Astrocyte (in vitro differentiated cells and primary cell): ENCODE results near the gene HNF1B. TPM values are rescaled to one million over a fixed set of nuclear protein-coding genes. Genes with fewer than 3 reads are reported as not detected.

ENCODE experiments used
- DNase-seq: peaks from one replicate; pipeline ENCODE4 v3.0.0-alpha.2; 2010; ENCODE audit warnings: low read depth
- FAIRE-seq: peaks from 2 replicates; lab custom pipeline; 2011; peaks lifted over from hg19 to GRCh38; lab: Jason Lieb, UNC
- H2AFZ ChIP-seq: 2 replicates; pipeline ENCODE4 v1.6.0; 2012; ENCODE audit warnings: low read depth, low read length, inconsistent platforms
- H3K27ac ChIP-seq: 2 replicates; pipeline ENCODE4 v1.5.1; 2011; ENCODE audit warnings: low read depth, low read length, inconsistent platforms
- H3K27me3 ChIP-seq: 2 replicates; pipeline ENCODE4 v1.6.0; 2011; ENCODE audit warnings: low read length, inconsistent platforms; ENCODE audit not compliant: insufficient read depth
- H3K36me3 ChIP-seq: 2 replicates; pipeline ENCODE4 v1.5.1; 2011; ENCODE audit warnings: low read length, inconsistent platforms; ENCODE audit not compliant: insufficient read depth
- H3K4me1 ChIP-seq: 2 replicates; pipeline ENCODE4 v1.5.1; 2011; ENCODE audit warnings: low read length, inconsistent platforms; ENCODE audit not compliant: insufficient read depth
- H3K4me2 ChIP-seq: 2 replicates; pipeline ENCODE4 v1.6.0; 2012; ENCODE audit warnings: low read length, inconsistent platforms
- H3K4me3 ChIP-seq: 2 replicates; pipeline ENCODE4 v1.5.1; 2011; ENCODE audit warnings: low read depth, mild to moderate bottlenecking, low read length, inconsistent platforms; ENCODE audit not compliant: insufficient read depth
- H3K79me2 ChIP-seq: 2 replicates; pipeline ENCODE4 v1.6.0; 2012; ENCODE audit warnings: mild to moderate bottlenecking, low read length, inconsistent platforms; ENCODE audit not compliant: insufficient read depth
- H3K9ac ChIP-seq: 2 replicates; pipeline ENCODE4 v1.6.0; 2012; ENCODE audit warnings: mild to moderate bottlenecking, low read length, inconsistent platforms
- H3K9me3 ChIP-seq: 2 replicates; pipeline ENCODE4 v1.5.1; 2012; ENCODE audit warnings: low read depth, mild to moderate bottlenecking, low read length, inconsistent platforms; ENCODE audit not compliant: insufficient read depth
- H4K20me1 ChIP-seq: 2 replicates; pipeline ENCODE4 v1.6.0; 2012; ENCODE audit warnings: low read length, inconsistent platforms; ENCODE audit not compliant: insufficient read depth
- H3K27ac Mint-ChIP-seq: one replicate; pipeline ENCODE4 v1.8.0; 2021; ENCODE audit warnings: mild to moderate bottlenecking, mixed read lengths; ENCODE audit not compliant: unreplicated experiment
- H3K27me3 Mint-ChIP-seq: one replicate; pipeline ENCODE4 v1.8.0; 2021; ENCODE audit warnings: low read depth, mixed read lengths; ENCODE audit not compliant: unreplicated experiment
- H3K36me3 Mint-ChIP-seq: one replicate; pipeline ENCODE4 v1.8.0; 2021; ENCODE audit warnings: low read depth, mixed read lengths; ENCODE audit not compliant: unreplicated experiment
- H3K4me1 Mint-ChIP-seq: one replicate; pipeline ENCODE4 v1.8.0; 2021; ENCODE audit warnings: low read depth, mixed read lengths; ENCODE audit not compliant: unreplicated experiment
- H3K4me3 Mint-ChIP-seq: one replicate; pipeline ENCODE4 v1.8.0; 2021; ENCODE audit warnings: mild to moderate bottlenecking, moderate library complexity, mixed read lengths; ENCODE audit not compliant: unreplicated experiment
- H3K9me3 Mint-ChIP-seq: one replicate; pipeline ENCODE4 v1.8.0; 2021; ENCODE audit warnings: mild to moderate bottlenecking, mixed read lengths; ENCODE audit not compliant: unreplicated experiment
- CTCF ChIP-seq: IDR thresholded peaks from 2 replicates; pipeline ENCODE4 v1.5.1; 2011; ENCODE audit warnings: low read depth, mild to moderate bottlenecking, inconsistent platforms, low read length, moderate library complexity; ENCODE audit not compliant: insufficient read depth
- EZH2 ChIP-seq: IDR thresholded peaks from 2 replicates; pipeline ENCODE4 v1.6.1; 2012; ENCODE audit warnings: mild to moderate bottlenecking, low read length, inconsistent platforms; ENCODE audit not compliant: insufficient read depth
- total RNA-seq: library from RNA; stranded (reverse); gene quantifications from 2 replicates; pipeline ENCODE4 v1.2.1, GENCODE V29; 2021

Gene HNF1B
- total RNA-seq, 1 donor from 2014 or later = 15.6 TPM

- Histone ChIP-seq H3K9ac (no peak overlapping the region), H3K4me2 (no peak overlapping the region), H2AFZ (no peak overlapping the region), H3K27ac (no peak overlapping the region), H3K4me1 (peaks cover 14% of the 10 kb centered on the region), H3K9me3 (no peaks in the 10 kb centered on the region), H3K27me3 (no peaks in the 10 kb centered on the region), H4K20me1 (no peaks in the 10 kb centered on the region), H3K36me3 (no peaks in the 10 kb centered on the region), H3K79me2 (no peaks in the 10 kb centered on the region), H3K4me3 (no peak overlapping the region)
- Mint-ChIP-seq H3K27me3 (peaks cover 2% of the 10 kb centered on the region), H3K36me3 (peaks cover 28% of the 10 kb centered on the region), H3K27ac (no peak overlapping the region), H3K9me3 (peaks cover 4% of the 10 kb centered on the region), H3K4me3 (no peak overlapping the region), H3K4me1 (peaks cover 22% of the 10 kb centered on the region)
- DNase-seq = no peak
- no peak for TF ChIP-seq EZH2
- TF ChIP-seq CTCF = no peak
- FAIRE-seq = no peak
These were observed 47.5 kb downstream of the HNF1B start for GRCh38 chr17:37697381-37697780.

GRCh38 chr17:37696366-37696765 lies 48.5 kb downstream of the HNF1B start:
- FAIRE-seq (no peak), DNase-seq (no peak)
- Histone ChIP-seq H3K4me2 (no peak overlapping the region), H3K36me3 (no peaks in the 10 kb centered on the region), H4K20me1 (no peaks in the 10 kb centered on the region), H3K79me2 (no peaks in the 10 kb centered on the region), H3K9ac (no peak overlapping the region), H2AFZ (no peak overlapping the region), H3K4me3 (no peak overlapping the region), H3K4me1 (peaks cover 10% of the 10 kb centered on the region), H3K27ac (no peak overlapping the region), H3K9me3 (no peaks in the 10 kb centered on the region), H3K27me3 (peaks cover 2% of the 10 kb centered on the region)
- Mint-ChIP-seq H3K4me3 (no peak overlapping the region), H3K36me3 (peaks cover 28% of the 10 kb centered on the region), H3K9me3 (peaks cover 4% of the 10 kb centered on the region), H3K4me1 (peaks cover 20% of the 10 kb centered on the region), H3K27me3 (peaks cover 7% of the 10 kb centered on the region), H3K27ac (no peak overlapping the region)
- no peak for TF ChIP-seq CTCF
- TF ChIP-seq EZH2 = no peak

GRCh38 chr17:37695726-37696125 lies 49.1 kb downstream of the HNF1B start:
- Mint-ChIP-seq H3K27me3 (peaks cover 7% of the 10 kb centered on the region), H3K27ac (no peak overlapping the region), H3K9me3 (peaks cover 4% of the 10 kb centered on the region), H3K4me1 (peaks cover 20% of the 10 kb centered on the region), H3K4me3 (no peak overlapping the region), H3K36me3 (peaks cover 28% of the 10 kb centered on the region)
- Histone ChIP-seq H4K20me1 (no peaks in the 10 kb centered on the region), H3K27me3 (peaks cover 2% of the 10 kb centered on the region), H3K4me2 (no peak overlapping the region), H3K4me3 (no peak overlapping the region), H3K9ac (no peak overlapping the region), H3K36me3 (no peaks in the 10 kb centered on the region), H2AFZ (no peak overlapping the region), H3K4me1 (peaks cover 10% of the 10 kb centered on the region), H3K27ac (no peak overlapping the region), H3K79me2 (no peaks in the 10 kb centered on the region), H3K9me3 (no peaks in the 10 kb centered on the region)
- DNase-seq (no peak), FAIRE-seq (no peak)
- TF ChIP-seq CTCF = no peak
- TF ChIP-seq EZH2 = no peak
